ENCODE data around the gene HSPA5.

DNA sequence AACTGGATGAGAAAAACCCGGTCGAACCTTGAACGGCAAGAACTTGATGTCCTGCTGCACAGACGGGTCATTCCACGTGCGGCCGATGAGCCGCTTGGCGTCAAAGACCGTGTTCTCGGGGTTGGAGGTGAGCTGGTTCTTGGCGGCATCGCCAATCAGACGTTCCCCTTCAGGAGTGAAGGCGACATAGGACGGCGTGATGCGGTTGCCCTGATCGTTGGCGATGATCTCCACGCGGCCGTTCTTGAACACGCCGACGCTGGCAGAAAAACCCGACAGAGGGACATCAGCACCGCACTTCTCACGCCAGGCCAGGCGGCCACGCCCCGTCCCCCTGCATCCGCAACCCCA is 519 bp downstream of the HSPA5 start:
- TF ChIP-seq, protein P1, sequence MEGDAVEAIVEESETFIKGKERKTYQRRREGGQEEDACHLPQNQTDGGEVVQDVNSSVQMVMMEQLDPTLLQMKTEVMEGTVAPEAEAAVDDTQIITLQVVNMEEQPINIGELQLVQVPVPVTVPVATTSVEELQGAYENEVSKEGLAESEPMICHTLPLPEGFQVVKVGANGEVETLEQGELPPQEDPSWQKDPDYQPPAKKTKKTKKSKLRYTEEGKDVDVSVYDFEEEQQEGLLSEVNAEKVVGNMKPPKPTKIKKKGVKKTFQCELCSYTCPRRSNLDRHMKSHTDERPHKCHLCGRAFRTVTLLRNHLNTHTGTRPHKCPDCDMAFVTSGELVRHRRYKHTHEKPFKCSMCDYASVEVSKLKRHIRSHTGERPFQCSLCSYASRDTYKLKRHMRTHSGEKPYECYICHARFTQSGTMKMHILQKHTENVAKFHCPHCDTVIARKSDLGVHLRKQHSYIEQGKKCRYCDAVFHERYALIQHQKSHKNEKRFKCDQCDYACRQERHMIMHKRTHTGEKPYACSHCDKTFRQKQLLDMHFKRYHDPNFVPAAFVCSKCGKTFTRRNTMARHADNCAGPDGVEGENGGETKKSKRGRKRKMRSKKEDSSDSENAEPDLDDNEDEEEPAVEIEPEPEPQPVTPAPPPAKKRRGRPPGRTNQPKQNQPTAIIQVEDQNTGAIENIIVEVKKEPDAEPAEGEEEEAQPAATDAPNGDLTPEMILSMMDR (IDR thresholded peaks at IDR 0.05) = no peak
- TF ChIP-seq EP300 (IDR thresholded peaks at IDR 0.05) = no peak

Measured in ovary (tissue), 3 donors.